ENCODE measurements around the gene GPLD1.
A peak's percentile ranks its signal among the peaks of the same experiment; 100 is the strongest.
"Not testable (repeated sequence)": the region's sequence is repeated elsewhere in the genome, so short reads cannot be mapped to it uniquely, and the experiment has no call there.

GPLD1 gene, protein sequence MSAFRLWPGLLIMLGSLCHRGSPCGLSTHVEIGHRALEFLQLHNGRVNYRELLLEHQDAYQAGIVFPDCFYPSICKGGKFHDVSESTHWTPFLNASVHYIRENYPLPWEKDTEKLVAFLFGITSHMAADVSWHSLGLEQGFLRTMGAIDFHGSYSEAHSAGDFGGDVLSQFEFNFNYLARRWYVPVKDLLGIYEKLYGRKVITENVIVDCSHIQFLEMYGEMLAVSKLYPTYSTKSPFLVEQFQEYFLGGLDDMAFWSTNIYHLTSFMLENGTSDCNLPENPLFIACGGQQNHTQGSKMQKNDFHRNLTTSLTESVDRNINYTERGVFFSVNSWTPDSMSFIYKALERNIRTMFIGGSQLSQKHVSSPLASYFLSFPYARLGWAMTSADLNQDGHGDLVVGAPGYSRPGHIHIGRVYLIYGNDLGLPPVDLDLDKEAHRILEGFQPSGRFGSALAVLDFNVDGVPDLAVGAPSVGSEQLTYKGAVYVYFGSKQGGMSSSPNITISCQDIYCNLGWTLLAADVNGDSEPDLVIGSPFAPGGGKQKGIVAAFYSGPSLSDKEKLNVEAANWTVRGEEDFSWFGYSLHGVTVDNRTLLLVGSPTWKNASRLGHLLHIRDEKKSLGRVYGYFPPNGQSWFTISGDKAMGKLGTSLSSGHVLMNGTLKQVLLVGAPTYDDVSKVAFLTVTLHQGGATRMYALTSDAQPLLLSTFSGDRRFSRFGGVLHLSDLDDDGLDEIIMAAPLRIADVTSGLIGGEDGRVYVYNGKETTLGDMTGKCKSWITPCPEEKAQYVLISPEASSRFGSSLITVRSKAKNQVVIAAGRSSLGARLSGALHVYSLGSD

DNA sequence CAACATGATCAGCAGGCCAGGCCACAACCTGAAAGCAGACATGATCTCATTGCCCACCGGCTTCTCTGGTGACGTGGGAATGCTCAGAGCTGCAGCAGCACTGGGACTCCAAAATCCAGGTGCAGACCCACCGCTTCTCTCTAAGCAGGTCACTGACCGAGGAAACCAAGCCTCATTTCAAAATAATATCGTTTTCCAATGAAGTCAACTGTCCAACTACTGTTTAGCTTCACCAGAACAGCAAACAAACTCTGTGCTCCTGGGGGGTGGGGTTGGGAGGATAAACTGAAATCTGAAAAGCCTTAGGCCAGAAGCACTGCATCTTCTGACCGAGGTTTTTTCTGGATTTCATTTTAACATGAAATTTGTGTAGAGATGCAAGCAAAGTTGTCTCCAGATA is at the start of gene GPLD1:
GPLD1 (minus strand) TSS at position 109 of the 400 bp plus-strand sequence; CDS start at position 42, 67 bp downstream.
- DNase-seq = no peak

DNA sequence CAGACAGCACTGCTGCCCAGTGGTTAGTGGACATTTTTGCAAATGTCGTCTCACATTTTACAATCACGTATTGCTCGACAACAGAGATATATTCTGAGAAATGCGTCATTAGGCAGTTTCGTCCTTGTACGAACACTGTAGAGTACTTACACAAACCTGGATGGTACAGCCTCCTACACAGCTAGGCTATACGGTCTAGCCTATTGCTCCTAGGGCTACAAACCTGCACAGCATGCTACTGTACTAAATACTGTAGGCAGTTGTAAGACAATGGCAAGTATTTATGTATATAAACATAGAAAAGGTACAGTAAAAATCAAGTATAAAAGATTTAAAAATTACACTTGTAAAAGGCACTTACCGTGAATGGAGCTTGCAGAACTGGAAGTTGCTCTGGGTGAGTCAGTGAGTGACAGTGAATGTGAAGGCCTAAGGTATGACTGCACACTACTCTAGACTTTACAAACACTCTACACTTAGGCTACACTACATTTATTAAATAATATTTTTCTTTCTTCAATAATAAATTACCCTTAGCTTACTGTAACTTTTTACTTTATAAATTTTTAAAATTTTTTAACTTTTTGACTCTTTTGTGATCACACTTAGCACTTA is 48.5 kb upstream of the GPLD1 start:
- no peak for DNase-seq

DNA sequence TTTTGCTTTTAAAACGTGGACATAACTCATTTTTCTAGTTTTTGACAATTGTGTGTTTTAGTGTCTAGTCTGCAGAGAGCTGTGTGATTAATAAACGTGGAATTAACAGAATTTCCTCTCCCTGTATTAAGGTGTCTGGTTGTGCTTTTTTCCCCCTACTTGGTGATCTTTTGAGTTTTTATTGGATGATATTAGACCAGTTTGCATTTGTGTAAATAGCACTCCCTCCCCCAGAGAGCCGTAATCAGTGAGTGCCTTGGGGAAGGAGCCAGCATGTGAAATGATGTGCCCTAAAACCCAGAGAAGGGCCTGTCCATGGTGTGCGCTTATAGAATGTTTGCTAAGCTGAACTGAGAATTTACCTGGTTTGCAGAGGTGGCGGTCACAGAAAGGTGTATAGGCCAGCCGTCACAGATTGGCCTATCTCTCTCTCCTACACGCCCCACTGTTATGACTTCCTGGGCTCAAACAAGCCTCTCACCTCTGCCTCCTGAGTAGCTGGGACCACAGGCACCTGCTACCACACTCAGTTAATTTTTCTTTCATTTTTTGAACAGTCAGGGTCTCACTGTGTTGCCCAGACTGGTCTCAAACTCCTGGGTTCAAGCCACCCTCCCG is 47.8 kb upstream of the GPLD1 start:
- DNase-seq = no peak

DNA sequence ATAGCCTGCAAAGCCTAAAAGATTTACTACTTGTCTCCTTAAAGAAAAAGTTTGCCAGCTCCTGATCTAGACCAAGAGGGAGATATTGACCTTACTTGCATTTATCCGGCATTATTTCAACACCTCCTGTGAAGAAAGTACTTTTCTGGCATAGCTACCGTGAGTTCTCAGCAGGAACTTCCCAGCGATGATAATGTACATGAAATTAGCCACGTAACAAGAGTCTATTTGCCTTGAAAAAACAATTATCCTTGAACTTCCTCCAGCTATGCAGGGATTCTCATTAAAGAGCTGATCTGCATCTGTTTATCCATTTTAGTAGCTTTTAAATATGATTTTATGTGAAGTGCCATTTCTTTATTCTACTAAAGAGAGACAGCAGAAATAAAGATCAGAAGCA is 47.1 kb upstream of the GPLD1 start:
- DNase-seq = no peak

DNA sequence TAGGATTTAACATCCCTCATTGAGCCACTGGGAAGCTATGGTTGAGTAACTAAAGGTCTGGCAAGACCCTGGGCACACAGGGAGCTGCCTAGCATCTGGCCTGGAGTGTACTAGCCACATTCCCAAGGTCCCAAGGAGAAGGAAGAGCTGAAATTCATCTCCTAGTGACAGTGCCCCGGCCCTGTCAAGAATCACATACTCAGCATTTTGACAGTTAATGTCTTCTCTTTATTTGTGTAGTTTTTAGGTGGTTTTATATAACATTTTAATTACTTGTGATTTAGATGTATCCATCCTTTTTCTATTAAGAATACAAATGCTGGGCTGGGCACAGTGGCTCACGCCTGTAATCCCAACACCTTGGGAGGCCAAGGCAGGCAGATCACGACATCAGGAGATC is 45.8 kb upstream of the GPLD1 start:
- no peak for DNase-seq

DNA sequence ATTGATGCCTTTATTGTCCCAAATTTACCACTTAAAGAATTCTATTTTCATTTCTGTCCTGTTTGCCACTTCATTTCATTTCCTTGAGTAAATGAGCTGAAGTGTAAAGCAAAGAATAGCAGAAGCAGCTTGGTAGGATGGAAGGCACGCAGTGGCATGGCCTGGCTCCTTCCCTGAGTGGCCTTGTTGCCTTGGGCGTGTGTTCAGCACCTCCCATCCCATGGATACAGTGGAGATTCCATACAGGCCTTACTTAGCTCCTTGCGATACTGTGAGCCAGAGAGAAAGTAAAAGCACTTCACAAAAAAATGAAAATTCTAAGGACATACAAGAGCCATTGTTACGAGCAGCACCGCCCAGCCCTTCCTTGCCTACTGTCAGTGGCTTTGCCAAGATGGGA is 45.0 kb upstream of the GPLD1 start:
- DNase-seq = no peak

DNA sequence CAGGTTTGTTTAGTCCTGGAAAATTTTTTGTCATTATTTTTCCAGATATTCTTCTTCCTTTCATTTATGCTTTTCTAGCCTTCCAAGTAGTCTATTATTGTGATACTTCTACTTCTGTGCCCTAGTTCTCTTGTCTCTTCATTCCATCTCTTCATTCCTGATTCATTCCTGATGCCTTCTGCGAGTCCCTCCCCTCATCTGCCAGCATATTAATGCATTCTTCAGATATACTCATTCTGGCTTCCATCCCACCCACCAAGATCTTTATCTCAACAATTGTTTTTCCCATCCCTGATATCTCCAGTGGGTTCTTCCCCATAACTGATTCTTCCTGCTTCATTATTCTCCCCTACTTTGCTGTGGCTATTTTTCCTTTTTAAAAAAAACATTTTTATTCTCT is 40.6 kb upstream of the GPLD1 start:
- DNase-seq = no peak

DNA sequence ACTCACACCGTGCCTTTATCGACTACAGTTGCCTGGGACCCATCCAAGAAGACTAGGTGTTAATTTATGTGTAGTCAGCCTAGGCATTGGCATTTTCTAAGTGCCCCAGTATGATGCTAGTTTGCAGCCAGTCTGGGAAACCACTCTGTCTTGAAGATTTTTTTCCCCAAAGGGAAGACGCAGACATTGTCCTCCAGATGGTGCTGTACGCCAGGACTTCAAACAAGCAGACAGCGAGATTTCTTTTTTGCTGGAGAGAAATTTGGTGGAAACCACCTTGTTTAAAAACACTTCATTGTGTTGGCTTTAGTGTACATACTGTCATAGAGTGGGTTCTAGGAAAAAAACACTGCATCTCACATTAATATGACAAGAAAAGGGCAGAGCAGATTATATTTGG is 35.4 kb upstream of the GPLD1 start:
- no peak for DNase-seq

DNA sequence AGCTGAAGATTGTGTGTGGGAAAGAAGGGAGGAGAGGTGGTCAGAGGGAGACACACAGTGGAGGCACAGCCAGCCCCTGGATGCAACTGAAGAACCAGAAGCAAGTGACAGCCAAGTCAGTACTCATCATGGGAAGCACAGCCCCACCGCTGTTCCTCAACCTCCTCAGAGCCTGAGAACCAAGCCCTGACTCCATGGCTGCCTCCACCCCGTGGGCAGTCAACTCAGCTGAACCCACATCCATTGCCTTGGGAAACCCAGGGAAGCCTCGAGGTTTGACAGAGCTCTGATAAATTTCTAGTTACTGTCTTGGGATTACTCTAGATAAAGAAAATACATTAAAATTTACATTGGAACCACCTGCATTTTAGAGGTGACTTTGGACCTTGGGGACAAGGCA is 35.0 kb upstream of the GPLD1 start:
- DNase-seq = no peak

DNA sequence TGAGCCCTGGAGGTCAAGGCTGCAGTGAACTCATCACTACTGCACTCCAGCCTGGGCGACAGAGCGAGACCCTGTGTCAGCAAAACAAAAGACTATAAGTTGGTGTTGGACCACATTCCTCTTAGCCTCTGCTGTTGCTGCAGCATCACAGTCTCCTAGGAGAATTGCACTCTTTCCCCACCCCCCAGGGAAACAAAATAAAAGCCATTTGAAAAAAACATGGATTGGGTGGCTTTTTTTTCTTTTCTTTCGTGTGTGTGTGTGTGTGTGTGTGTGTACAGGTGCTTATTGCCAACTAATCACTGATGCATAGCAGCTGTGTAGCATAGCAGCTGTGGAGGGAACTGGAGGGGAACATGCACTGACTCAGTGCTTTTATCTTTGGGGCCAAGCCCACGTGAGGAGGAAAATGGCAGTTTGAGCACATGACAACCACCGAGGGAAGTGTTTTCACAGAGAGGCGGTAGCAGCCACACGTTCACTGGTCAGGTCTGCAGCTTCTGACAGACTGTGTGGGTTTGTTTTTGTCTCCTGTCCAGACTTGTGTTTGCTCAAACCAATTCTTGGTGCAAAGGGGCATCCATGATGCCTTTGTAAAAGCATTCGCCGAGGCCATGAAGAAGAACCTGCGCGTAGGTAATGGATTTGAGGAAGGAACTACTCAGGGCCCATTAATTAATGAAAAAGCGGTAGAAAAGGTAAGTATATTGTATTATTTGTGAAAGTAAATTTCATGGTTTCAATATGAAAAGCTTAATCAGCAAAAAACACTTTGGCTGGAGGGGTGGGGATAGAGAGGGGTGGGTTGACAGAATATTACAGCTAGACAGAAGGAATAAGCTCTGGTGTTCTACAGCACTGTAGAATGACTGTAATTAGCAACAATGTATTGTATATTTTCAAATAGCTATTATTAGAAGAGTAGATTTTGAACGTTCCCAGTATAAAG is 33.1 kb upstream of the GPLD1 start:
- DNase-seq = peak; percentile 84

DNA sequence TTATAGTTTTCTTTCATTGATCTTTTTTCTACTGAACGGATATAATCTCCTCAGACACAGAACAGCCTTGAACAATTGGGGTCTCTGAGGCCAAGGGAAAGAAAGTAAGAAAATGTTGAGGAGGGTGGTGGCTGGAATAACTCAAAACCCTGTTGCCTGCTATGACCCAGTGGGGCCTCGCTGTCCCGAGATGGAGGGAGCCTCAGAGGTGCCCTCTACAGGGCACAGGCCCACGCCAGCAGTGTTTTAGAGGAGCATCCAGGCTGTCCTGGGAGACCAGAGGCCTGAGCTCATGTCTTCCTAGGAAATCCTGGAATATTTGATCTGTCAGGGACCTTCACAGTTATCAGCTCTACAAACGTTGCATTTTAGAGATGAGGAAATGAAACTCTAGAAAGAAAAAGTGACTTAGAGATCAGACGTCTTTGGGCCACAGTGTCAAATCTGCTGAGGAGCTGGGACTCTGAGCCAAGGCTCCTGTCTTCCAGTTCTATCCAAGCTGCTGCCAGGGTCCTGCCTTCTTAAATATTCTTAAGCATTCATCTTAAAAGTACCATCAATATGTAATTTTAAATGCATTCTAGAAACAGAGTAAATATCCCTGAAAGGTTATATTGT is 31.7 kb upstream of the GPLD1 start:
- no peak for DNase-seq

DNA sequence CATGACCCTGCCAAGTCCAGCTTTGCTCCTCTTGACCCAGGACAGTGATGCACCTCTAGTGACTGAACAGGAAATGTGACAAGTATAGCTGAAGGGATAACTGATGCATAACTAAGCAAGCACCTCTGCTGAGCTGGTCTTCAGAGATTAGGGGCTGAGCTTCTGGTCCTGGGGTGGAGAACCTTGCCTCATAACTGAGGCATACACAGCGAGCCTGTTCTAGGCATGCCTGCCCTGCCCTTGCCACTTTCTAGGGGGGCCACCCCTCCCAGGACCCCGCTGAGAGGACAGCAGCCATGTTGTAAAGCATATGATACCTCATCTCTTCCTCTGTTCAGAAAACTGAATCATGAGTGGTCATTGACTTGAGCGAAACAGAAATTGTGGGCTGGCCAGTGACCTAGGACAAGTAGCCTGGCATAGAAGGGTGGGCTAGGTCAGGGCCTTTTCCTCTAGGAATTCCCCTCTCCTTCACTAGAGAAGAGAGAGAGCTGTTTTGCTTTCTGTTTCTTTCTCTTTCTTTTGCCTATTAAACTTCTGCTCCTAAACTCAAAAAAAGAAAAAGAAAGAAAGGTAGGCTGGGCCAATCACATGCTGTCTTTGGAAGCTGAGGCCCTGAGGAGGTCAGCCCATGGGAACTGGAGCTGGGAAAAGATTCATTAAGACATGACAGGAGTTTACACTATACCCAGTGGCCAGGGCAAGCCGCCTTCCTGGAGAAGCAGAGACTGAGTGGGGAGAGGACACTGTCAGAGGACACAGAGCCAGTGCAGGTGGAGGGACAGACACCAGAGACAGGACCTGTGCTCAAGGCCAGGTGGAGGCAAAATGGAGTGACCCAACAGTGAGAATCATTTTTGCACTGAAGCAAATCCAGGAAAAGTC is 28.5 kb upstream of the GPLD1 start:
- no peak for DNase-seq

DNA sequence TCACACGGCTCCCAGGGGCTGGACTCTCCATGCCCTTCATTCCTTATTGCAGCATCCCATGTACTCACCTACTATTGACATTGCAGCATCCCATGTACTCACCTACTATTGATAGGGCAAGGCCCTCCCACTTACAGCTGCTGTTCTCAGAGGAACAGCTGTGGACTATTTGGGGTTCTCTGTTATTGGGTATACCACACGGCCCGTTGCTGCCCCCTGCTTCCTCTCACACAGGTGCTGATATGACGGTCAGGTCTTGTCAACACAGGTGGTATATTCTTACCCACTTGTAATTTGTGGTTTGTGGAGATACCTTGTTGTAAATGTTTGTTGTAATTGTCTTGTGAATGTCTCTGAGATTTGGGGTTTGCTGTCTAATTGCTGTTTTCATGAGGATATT is 24.2 kb upstream of the GPLD1 start:
- no peak for DNase-seq

DNA sequence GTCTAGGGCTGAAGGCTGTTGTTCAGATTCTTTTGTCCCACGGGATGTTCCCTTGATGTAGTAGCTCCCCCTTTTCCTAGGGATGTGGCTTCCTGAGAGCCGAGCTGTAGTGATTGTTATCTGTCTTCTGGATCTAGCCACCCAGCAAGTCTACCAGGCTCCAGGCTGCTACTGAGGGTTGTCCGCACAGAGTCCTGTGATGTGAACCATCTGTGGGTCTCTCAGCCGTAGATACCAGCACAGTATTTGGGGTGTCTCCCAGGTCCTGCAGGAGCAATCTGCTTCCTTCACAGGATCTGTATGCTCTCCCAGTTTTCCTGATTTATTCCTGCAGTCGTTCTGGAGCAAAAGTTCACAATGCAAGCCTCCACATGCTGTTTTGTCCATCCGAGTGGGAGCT is 22.6 kb upstream of the GPLD1 start:
- DNase-seq = not testable (repeated sequence)

DNA sequence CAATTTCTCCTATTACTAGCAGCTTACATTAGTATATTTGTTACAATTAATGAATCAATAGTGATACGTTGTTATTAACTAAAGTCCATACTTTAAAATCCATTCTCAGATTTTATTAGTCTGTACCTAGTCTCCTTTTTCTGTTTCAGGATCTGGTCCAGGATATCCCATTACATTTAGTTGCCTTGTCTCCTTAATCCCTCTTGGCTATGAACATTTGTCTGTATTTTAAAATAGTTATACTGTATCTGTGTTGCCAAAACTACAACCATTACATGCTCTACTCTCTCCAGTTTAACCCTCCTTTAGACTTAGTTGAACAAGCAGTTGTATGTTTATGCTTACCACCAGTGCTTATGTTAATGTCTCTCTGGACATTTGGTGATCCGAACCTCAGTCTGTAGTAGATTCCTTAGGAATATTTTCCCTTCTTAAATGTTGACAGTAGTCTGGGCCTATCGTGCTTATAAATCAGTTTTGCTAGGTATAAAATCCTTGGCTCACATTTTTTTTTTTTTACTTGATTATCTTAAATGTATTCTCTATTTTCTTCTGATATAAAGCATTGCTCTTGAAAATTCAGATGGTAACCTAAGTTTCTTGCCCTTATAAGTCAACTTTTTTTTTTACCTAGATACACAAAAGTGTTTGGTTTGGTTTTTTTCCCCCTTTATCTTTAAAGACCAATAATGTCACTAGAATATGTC is 17.6 kb upstream of the GPLD1 start:
- DNase-seq = no peak

DNA sequence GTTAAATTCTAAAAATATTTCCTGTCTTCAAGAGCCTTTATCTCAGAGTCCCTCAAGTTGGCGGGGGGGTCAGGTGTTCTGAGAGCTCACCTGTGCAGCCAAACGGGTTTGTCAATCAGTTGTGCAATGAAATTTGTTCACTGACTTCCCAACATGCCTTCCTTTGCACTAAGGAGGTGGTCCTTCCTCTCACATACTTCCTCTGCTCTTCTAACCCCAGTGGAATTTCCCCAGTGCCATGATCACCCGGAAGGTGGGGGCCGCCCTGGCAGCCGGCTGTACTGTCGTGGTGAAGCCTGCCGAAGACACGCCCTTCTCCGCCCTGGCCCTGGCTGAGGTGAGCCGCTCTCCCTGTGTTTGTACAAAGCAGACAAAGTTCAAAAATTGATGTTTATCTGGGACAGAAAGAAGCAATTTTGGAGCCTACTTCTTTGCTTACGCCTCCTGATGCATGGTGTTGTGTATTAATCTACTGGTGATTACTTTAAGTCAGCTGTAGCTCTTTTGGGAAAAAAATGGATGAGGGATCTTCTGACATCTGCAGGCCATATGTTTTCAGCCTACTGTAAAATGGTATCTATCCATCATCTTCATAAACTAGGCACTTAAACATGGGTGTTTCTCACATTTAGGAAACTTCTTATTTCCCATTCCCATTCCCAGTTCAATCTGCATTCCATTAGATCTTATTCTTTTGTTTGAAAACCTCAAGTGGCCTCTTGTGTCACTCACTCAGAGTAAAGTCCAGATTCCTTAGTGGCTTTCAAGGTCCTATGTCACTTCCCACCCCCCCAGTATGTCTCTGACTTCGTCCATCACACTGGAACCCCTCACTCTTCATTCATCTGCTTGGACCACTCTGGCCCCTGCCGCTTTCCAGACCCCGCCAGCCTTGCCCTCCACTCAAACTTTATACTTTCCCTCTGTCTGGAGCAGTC is 15.5 kb upstream of the GPLD1 start:
- no peak for DNase-seq

DNA sequence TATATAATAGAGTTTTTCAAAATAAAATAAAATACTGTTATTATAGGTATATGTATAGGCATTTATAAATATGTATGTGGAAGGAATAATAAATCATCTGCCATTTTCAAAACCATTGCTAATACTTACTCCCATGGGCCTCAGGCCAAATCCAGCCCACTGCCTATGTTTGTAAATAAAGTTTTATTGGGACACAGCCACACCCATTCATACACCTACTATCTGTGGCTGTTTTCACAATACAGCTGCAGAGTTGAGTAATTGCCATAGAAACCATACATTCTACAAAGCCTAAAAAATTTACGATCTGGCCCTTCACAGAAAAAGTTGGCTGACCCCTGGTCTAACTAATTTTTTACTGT is 14.9 kb upstream of the GPLD1 start:
- DNase-seq = no peak

DNA sequence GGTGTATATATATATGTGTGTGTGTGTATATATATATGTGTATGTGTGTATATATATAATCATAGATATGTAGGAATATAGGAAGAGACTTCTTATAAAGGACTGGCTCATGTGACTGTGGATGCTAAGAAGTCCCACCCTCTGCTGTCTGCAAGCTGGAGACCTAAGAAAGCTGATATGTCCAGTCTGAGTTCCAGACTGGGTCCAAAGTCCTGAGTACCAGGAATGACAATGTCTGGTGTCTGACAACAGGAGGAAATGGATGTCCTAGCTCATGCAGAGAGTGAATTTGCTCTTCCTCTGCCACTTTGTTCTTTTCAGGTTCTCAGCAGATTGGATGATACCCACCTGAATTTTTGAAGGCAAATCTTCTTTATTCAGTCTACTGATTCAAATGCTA is 12.5 kb upstream of the GPLD1 start:
- no peak for DNase-seq

DNA sequence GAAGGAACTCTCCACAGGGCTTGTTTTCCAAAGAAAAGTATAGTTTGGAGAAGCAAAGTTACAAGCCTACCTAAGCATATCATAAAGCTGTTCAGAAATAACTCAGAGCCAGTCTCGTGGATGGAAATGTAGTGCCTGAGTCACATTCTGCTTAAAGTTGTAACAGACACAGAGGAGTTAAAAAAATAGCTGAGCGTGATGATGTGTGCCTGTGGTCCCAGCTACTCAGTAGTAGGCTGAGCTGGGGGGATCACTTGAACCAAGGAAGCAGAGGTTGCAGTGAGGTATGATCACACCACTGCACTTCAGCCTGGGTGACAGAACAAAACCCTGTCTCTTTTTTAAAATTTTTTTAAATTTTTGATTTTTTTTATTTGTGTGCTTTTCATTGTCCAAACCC is 12.0 kb upstream of the GPLD1 start:
- no peak for DNase-seq

Data from NCI-H187 treated with DMSO at 0.1 percent for 48 hours (cell line).